ENCODE measurements around the gene TNIK. TPM values are rescaled to one million over a fixed set of nuclear protein-coding genes. Genes with fewer than 3 reads are reported as not detected.

The TNIK gene
- total and polyA plus RNA-seq, 10 of the 15 experiments (the other 5 are each of a cell fraction or from before 2014, with no cell fraction given) = 13.9 to 74.3 (median 48.2) TPM

DNA sequence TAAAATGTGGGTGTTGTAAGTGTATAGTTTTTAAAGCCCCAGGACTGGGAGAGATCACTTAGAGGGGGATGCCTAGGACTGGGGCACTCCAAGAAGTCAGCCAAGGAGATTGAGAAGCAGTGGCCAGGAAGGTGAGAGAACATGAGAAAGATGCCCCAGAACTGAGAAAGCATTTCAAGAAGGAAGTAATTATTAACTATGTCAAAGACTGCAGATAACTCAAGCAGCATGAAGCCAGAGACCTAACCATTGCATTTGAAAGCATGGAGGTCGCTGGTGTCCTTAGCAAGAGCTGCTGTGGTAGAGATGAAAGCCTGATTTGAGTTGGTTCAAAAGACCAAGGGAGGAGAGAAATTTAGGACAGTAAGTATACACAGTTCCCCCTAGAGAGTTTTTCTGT lies 403.1 kb downstream of the TNIK start:
- POLR2A ChIA-PET = no interaction called here
- in situ Hi-C loops (cut with MboI) (no loop called here), intact Hi-C loops (cut with micrococcal nuclease; ENCODE audit: unreplicated experiment) (no loop called here)
- Histone ChIP-seq H3K4me2 (ENCODE audit: control insufficient read depth, insufficient read depth) (no peak overlapping the region), H3K4me1 (ENCODE audit: control insufficient read depth, insufficient read depth, low read length) (no peaks in the 10 kb centered on the region), H3K79me2 (ENCODE audit: control insufficient read depth, insufficient read depth, low read length) (no peaks in the 10 kb centered on the region), H2AFZ (ENCODE audit: control insufficient read depth, low read depth, low read length) (no peak overlapping the region), H3K9me3 (replicated peaks; ENCODE audit: control insufficient read depth, insufficient read depth, low read length) (no peaks in the 10 kb centered on the region), H4K20me1 (ENCODE audit: control insufficient read depth, insufficient read depth) (no peaks in the 10 kb centered on the region), H3K27ac (ENCODE audit: control insufficient read depth, insufficient read depth) (no peak overlapping the region), H3K9ac (ENCODE audit: control insufficient read depth, insufficient read depth, low read length) (no peak overlapping the region), H3K27me3 (replicated peaks in 1 of 2; ENCODE audit: control insufficient read depth in 2 of 2, insufficient read depth in 2 of 2, low read length in 1 of 2) (no peaks in the 10 kb centered on the region), H3K36me3 (ENCODE audit: control insufficient read depth in 2 of 2, insufficient read depth in 2 of 2, low read length in 1 of 2) (peaks cover 0 to 5% of the 10 kb centered on the region in 2 experiments; a peak in 1 of 4 replicates), H3K4me3 (no peak overlapping the region)
- peak; percentile 44 for ATAC-seq
- SMC1A ChIA-PET (ENCODE audit: uncharacterized antibody, unreplicated experiment) = no interaction called here
- RAD21 ChIA-PET (ENCODE audit: unreplicated experiment) = no interaction called here
- DNase-seq (ENCODE audit: low read depth, low spot score) = no peak
- 46% methylated on average over 1 of the region's 1 CpG for WGBS (ENCODE audit: insufficient coverage, insufficient replicate concordance, low lambda C conversion rate, missing lambda C conversion rate)
- no peak for FAIRE-seq
- TF ChIP-seq, protein P1, sequence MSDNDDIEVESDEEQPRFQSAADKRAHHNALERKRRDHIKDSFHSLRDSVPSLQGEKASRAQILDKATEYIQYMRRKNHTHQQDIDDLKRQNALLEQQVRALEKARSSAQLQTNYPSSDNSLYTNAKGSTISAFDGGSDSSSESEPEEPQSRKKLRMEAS (IDR thresholded peaks at IDR 0.05; ENCODE audit: low read depth, low read length) = no peak
- TF ChIP-seq ZNF274 (IDR thresholded peaks at IDR 0.05; ENCODE audit: insufficient read depth, insufficient read length) (no peak), CHD2 (IDR thresholded peaks at IDR 0.05; ENCODE audit: borderline replicate concordance, low read depth, low read length) (no peak), STAT1 (conservative IDR thresholded peaks at IDR 0.05) (no peak), SRF (IDR thresholded peaks at IDR 0.05; ENCODE audit: low read depth in 2 of 2, low read length in 2 of 2) (no peak), ZBED1 (IDR thresholded peaks at IDR 0.05; ENCODE audit: borderline replicate concordance) (no peak), HCFC1 (IDR thresholded peaks at IDR 0.05; ENCODE audit: low read length) (no peak), JUND (IDR thresholded peaks at IDR 0.05; ENCODE audit: low read depth, low read length) (no peak), ATF7 (IDR thresholded peaks at IDR 0.05; ENCODE audit: low read depth) (no peak), SIN3A (IDR thresholded peaks at IDR 0.05; ENCODE audit: low read depth, low read length) (no peak)
- TF ChIP-seq, protein P2, sequence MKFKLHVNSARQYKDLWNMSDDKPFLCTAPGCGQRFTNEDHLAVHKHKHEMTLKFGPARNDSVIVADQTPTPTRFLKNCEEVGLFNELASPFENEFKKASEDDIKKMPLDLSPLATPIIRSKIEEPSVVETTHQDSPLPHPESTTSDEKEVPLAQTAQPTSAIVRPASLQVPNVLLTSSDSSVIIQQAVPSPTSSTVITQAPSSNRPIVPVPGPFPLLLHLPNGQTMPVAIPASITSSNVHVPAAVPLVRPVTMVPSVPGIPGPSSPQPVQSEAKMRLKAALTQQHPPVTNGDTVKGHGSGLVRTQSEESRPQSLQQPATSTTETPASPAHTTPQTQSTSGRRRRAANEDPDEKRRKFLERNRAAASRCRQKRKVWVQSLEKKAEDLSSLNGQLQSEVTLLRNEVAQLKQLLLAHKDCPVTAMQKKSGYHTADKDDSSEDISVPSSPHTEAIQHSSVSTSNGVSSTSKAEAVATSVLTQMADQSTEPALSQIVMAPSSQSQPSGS (IDR thresholded peaks at IDR 0.05; ENCODE audit: low read length) = no peak
- no TSS peak for BruUV-seq (replicated peaks)
- CTCF ChIA-PET = interaction anchor here (1.0 kb wide), 1 partner anchor 509 kb away, joined by 4 read pairs; no protein-coding TSS in a partner anchor

Measured in GM12878 (cell line).